Colonic mucosa (tissue), 4 donors: ENCODE results near the gene TENM4. TPM values are rescaled to one million over a fixed set of nuclear protein-coding genes. Genes with fewer than 3 reads are reported as not detected.

Source experiments
- DNase-seq: peaks from one replicate; pipeline ENCODE4 v3.0.0-alpha.2; 2020
- H3K27ac ChIP-seq: fragments of 200-600 bp; one replicate; pipeline ENCODE4 v1.8.0; 2021
- H3K27me3 ChIP-seq: fragments of 200-600 bp; one replicate; pipeline ENCODE4 v1.8.0; 2021
- H3K36me3 ChIP-seq: fragments of 200-600 bp; one replicate; pipeline ENCODE4 v1.8.0; 2021
- H3K4me1 ChIP-seq: fragments of 200-600 bp; one replicate; pipeline ENCODE4 v1.8.0; 2021; ENCODE audit warnings: mild to moderate bottlenecking
- H3K4me3 ChIP-seq: fragments of 200-600 bp; one replicate; pipeline ENCODE4 v1.8.0; 2021
- H3K9ac ChIP-seq, 2 donors: one replicate each; pipeline ENCODE4 v1.7.0; 2013; ENCODE audit warnings: control low read depth in 2 of 2, low read depth in 2 of 2, low read length in 2 of 2
- H3K9me3 ChIP-seq: fragments of 200-600 bp; one replicate; pipeline ENCODE4 v1.8.0; 2021
- CTCF ChIP-seq: fragments of 200-600 bp; IDR thresholded peaks from one replicate; pipeline ENCODE4 v1.8.0; 2022; ENCODE audit warnings: antibody characterized with exemption, mild to moderate bottlenecking
- intact Hi-C: fragments of 100-400 bp; cut with DNase I; formaldehyde crosslinking; loops from one replicate; pipeline ENCODE4 v1.14.1; 2022
- total RNA-seq, 2 donors: library from RNA; stranded (reverse); fragmentation: NEBNext Ultra II Directional in 1 of 2; extraction: Animal tissue kit (Norgen Biotek cat#: 25700) in 1 of 2; gene quantifications; one replicate each; pipeline ENCODE4 v1.2.1, GENCODE V29; 2021
- donor health status: healthy.
- donor health status: DM: no; HTN: no; CAD: no.
- donor health status: DM: no; HTN: no; CAD: no.

Gene TENM4
- total RNA-seq, 2 donors from 2014 or later: 0.48 to 1.2 TPM

GRCh38 chr11:78784321-78785061 is 656.3 kb downstream of the TENM4 start:
- no peak overlapping the region for H3K4me3 ChIP-seq
- no peak for DNase-seq
- intact Hi-C loops: no loop called here
- no peaks in the 10 kb centered on the region for H3K27me3 ChIP-seq
- no peak overlapping the region for H3K9ac ChIP-seq
- no peak overlapping the region for H3K27ac ChIP-seq
- H3K9me3 ChIP-seq: no peaks in the 10 kb centered on the region
- no peaks in the 10 kb centered on the region for H3K4me1 ChIP-seq
- H3K36me3 ChIP-seq: no peaks in the 10 kb centered on the region
- TF ChIP-seq CTCF: no peak

GRCh38 chr11:78783846-78784245 is 657.0 kb downstream of the TENM4 start:
- intact Hi-C loops: no loop called here
- Histone ChIP-seq H3K27me3 (no peaks in the 10 kb centered on the region), H3K4me1 (no peaks in the 10 kb centered on the region), H3K9me3 (no peaks in the 10 kb centered on the region), H3K9ac (no peak overlapping the region), H3K4me3 (no peak overlapping the region), H3K27ac (no peak overlapping the region), H3K36me3 (no peaks in the 10 kb centered on the region)
- no peak for TF ChIP-seq CTCF
- no peak for DNase-seq

GRCh38 chr11:78783301-78783700 is 657.5 kb downstream of the TENM4 start:
- no peaks in the 10 kb centered on the region for H3K36me3 ChIP-seq
- no peak overlapping the region for H3K27ac ChIP-seq
- no peak overlapping the region for H3K9ac ChIP-seq
- no peak for TF ChIP-seq CTCF
- no peaks in the 10 kb centered on the region for H3K9me3 ChIP-seq
- H3K4me1 ChIP-seq: no peaks in the 10 kb centered on the region
- no peaks in the 10 kb centered on the region for H3K27me3 ChIP-seq
- intact Hi-C loops: no loop called here
- H3K4me3 ChIP-seq: no peak overlapping the region
- DNase-seq: no peak

- H3K27ac ChIP-seq: no peak overlapping the region
- no peak overlapping the region for H3K9ac ChIP-seq
- no peak overlapping the region for H3K4me3 ChIP-seq
- TF ChIP-seq CTCF: no peak
- DNase-seq: no peak
- no peaks in the 10 kb centered on the region for H3K27me3 ChIP-seq
- no peaks in the 10 kb centered on the region for H3K36me3 ChIP-seq
- H3K4me1 ChIP-seq: no peaks in the 10 kb centered on the region
- intact Hi-C loops: no loop called here
- H3K9me3 ChIP-seq: no peaks in the 10 kb centered on the region
These were observed 658.1 kb downstream of the TENM4 start for GRCh38 chr11:78782725-78783124.

- H3K4me1 ChIP-seq: no peaks in the 10 kb centered on the region
- DNase-seq: no peak
- H3K9me3 ChIP-seq: no peaks in the 10 kb centered on the region
- H3K9ac ChIP-seq: no peak overlapping the region
- H3K4me3 ChIP-seq: no peak overlapping the region
- intact Hi-C loops: no loop called here
- no peak for TF ChIP-seq CTCF
- H3K36me3 ChIP-seq: no peaks in the 10 kb centered on the region
- H3K27ac ChIP-seq: no peak overlapping the region
- no peaks in the 10 kb centered on the region for H3K27me3 ChIP-seq
These were observed 659.9 kb downstream of the TENM4 start for GRCh38 chr11:78780889-78781288.
